IMR-90 (cell line): ENCODE data around the gene POFUT2. TPM values are rescaled to one million over a fixed set of nuclear protein-coding genes. Genes with fewer than 3 reads are reported as not detected.
A peak's percentile ranks its signal among the peaks of the same experiment; 100 is the strongest.

Source experiments
- ATAC-seq: fragments of 200-7000 bp; cut with Tn5 transposase; 2 replicates; pipeline ENCODE4 v1.9.1; 2020; ENCODE audit warnings: low read depth, mild to moderate bottlenecking, moderate library complexity
- BruUV-seq: library from RNA; stranded (reverse); fragments of 400-500 nt; replicated peaks from 2 replicates; lab custom pipeline; 2021; lab: Mats Ljungman, UMichigan
- CTCF ChIA-PET: fragments of 300-600 bp; formaldehyde crosslinking; extraction: SDS; loops from one replicate; lab custom pipeline; 2021; ENCODE audit warnings: antibody characterized with exemption; lab: Yijun Ruan, JAX
- POLR2A ChIA-PET: fragments of 300-600 bp; sonication (Branson Sonifier 250); formaldehyde crosslinking; loops from one replicate; lab custom pipeline; 2022; ENCODE audit warnings: antibody characterized with exemption; ENCODE audit not compliant: unreplicated experiment; lab: Charles Lee
- DNase-seq: peaks from one replicate; pipeline ENCODE4 v3.0.0; 2013
- H2AFZ ChIP-seq: replicated peaks from 2 replicates; pipeline ENCODE3; 2013; ENCODE audit warnings: low read length, mild to moderate bottlenecking; ENCODE audit not compliant: poor library complexity
- H2AK5ac ChIP-seq: 2 replicates; pipeline ENCODE4 v1.6.1; 2013; ENCODE audit warnings: low read depth, low read length, inconsistent platforms
- H2AK9ac ChIP-seq: replicated peaks from 2 replicates; pipeline ENCODE3; 2013; ENCODE audit warnings: mild to moderate bottlenecking, low read depth, low read length, moderate library complexity; ENCODE audit not compliant: poor library complexity
- H2BK120ac ChIP-seq: 2 replicates; pipeline ENCODE4 v1.6.1; 2013; ENCODE audit warnings: low read depth, low read length, inconsistent platforms
- H2BK15ac ChIP-seq: 3 replicates; pipeline ENCODE4 v1.6.1; 2013; ENCODE audit warnings: low read depth, low read length, inconsistent platforms
- H2BK20ac ChIP-seq: 2 replicates; pipeline ENCODE4 v1.6.1; 2013; ENCODE audit warnings: low read depth, mild to moderate bottlenecking, inconsistent platforms, low read length, moderate library complexity
- H2BK5ac ChIP-seq: 2 replicates; pipeline ENCODE4 v1.6.1; 2013; ENCODE audit warnings: mild to moderate bottlenecking, low read depth, low read length, inconsistent platforms; ENCODE audit not compliant: poor library complexity, severe bottlenecking
- H3K14ac ChIP-seq: replicated peaks from 2 replicates; pipeline ENCODE4 v1.6.1; 2013; ENCODE audit warnings: low read depth, low read length, inconsistent platforms
- H3K18ac ChIP-seq: 2 replicates; pipeline ENCODE4 v1.6.1; 2013; ENCODE audit warnings: low read depth, low read length, control low read depth
- H3K23ac ChIP-seq: 2 replicates; pipeline ENCODE4 v1.6.1; 2013; ENCODE audit warnings: low read depth, low read length, inconsistent platforms
- H3K27ac ChIP-seq: 2 replicates; pipeline ENCODE4 v1.5.1; 2013; ENCODE audit warnings: mild to moderate bottlenecking, control low read depth, low read length; ENCODE audit not compliant: insufficient read depth
- H3K27me3 ChIP-seq: 2 replicates; pipeline ENCODE4 v1.6.1; 2013; ENCODE audit warnings: low read length; ENCODE audit not compliant: control insufficient read depth, insufficient read depth
- H3K36me3 ChIP-seq: 2 replicates; pipeline ENCODE4 v1.6.1; 2013; ENCODE audit warnings: low read length, mixed read lengths; ENCODE audit not compliant: control insufficient read depth, insufficient read depth
- H3K4ac ChIP-seq: 2 replicates; pipeline ENCODE4 v1.6.1; 2013; ENCODE audit warnings: low read depth, low read length, inconsistent platforms
- H3K4me1 ChIP-seq: 2 replicates; pipeline ENCODE4 v1.6.1; 2013; ENCODE audit warnings: low read length, mixed read lengths; ENCODE audit not compliant: control insufficient read depth, insufficient read depth
- H3K4me2 ChIP-seq: 2 replicates; pipeline ENCODE4 v1.6.1; 2013; ENCODE audit warnings: low read depth, mild to moderate bottlenecking, control low read depth, low read length, moderate library complexity
- H3K4me3 ChIP-seq: 2 replicates; pipeline ENCODE4 v1.5.1; 2013; ENCODE audit warnings: low read depth, mild to moderate bottlenecking, control low read depth, low read length, moderate library complexity; ENCODE audit not compliant: insufficient read depth
- H3K56ac ChIP-seq: 2 replicates; pipeline ENCODE4 v1.6.1; 2013; ENCODE audit warnings: low read length, inconsistent platforms; ENCODE audit not compliant: insufficient read depth; ENCODE audit errors: extremely low read depth
- H3K79me1 ChIP-seq, 2 experiments: 2 replicates each; pipeline ENCODE4 v1.6.1; 2013; ENCODE audit warnings: low read length in 2 of 2, inconsistent platforms in 1 of 2, low read depth in 1 of 2
- H3K9ac ChIP-seq: 2 replicates; pipeline ENCODE4 v1.6.1; 2013; ENCODE audit warnings: low read depth, low read length, control low read depth
- H3K9me1 ChIP-seq: 2 replicates; pipeline ENCODE4 v1.6.1; 2013; ENCODE audit warnings: low read length, inconsistent platforms; ENCODE audit not compliant: insufficient read depth
- H3K9me3 ChIP-seq: 2 replicates; pipeline ENCODE4 v1.6.1; 2013; ENCODE audit warnings: low read length; ENCODE audit not compliant: control insufficient read depth, insufficient read depth
- H4K20me1 ChIP-seq: 2 replicates; pipeline ENCODE4 v1.6.1; 2013; ENCODE audit warnings: low read length, inconsistent platforms; ENCODE audit not compliant: insufficient read depth
- H4K5ac ChIP-seq: 2 replicates; pipeline ENCODE4 v1.6.1; 2013; ENCODE audit warnings: mild to moderate bottlenecking, low read depth, low read length, control low read depth
- H4K8ac ChIP-seq, 2 experiments: 2 replicates each; pipeline ENCODE4 v1.6.1; 2013; ENCODE audit warnings: low read depth in 2 of 2, low read length in 2 of 2, control low read depth in 1 of 2, inconsistent platforms in 1 of 2
- H4K91ac ChIP-seq: 2 replicates; pipeline ENCODE4 v1.6.1; 2013; ENCODE audit warnings: low read depth, low read length, inconsistent platforms; ENCODE audit not compliant: insufficient read depth
- MAFK ChIP-seq: IDR thresholded peaks from 2 replicates; pipeline ENCODE4 v1.6.1; 2012; ENCODE audit warnings: low read depth, low read length, improper control_type of control experiment
- RAD21 ChIP-seq: IDR thresholded peaks from 2 replicates; pipeline ENCODE4 v1.6.1; 2012; ENCODE audit warnings: low read length, improper control_type of control experiment
- USF2 ChIP-seq: fragments of 150-350 bp; IDR thresholded peaks from 2 replicates; pipeline ENCODE4 v1.6.1; 2017; ENCODE audit warnings: mild to moderate bottlenecking, antibody characterized with exemption, low read length, low read depth
- WGBS, 2 experiments: methylation state at CpG; one replicate each; pipeline versions ENCODE4 v1.1.5 to v1.1.7; 2013; ENCODE audit warnings: missing lambda C conversion rate in 2 of 2; ENCODE audit not compliant: insufficient read length in 1 of 2; ENCODE audit errors: extremely low coverage in 2 of 2; 5-methylcytosine and 5-hydroxymethylcytosine counted together
- dilution Hi-C: fragments of 300-500 bp; cut with HindIII; formaldehyde crosslinking; loops from one replicate; pipeline ENCODE4 v1.14.3; 2018; ENCODE audit warnings: low sequenced_read_pairs; ENCODE audit not compliant: unreplicated experiment
- in situ Hi-C: fragments of 300-500 bp; cut with MboI; formaldehyde crosslinking; loops from 3 replicates; pipeline ENCODE4 v1.14.3; 2019; ENCODE audit warnings: low sequenced_read_pairs, inconsistent platforms, mixed read lengths
- intact Hi-C: fragments of 100-400 bp; cut with micrococcal nuclease; formaldehyde crosslinking; loops from 2 replicates; pipeline ENCODE4 v1.10.0; 2022
- polyA plus RNA-seq, 3 experiments: library from polyadenylated mRNA; depleted of rRNA; stranded (reverse); fragments of >200 nt; gene quantifications; 2 replicates each; pipeline ENCODE4 v1.2.3, GENCODE V29; 2012; ENCODE audit warnings: low replicate concordance in 1 of 3
- total RNA-seq: library from RNA; depleted of rRNA; stranded (reverse); fragments of >200 nt; gene quantifications from 2 replicates; pipeline ENCODE4 v1.2.3, GENCODE V29; 2012
- TF ChIP-seq, protein P1 (sequence below): fragments of 150-350 bp; IDR thresholded peaks from 2 replicates; pipeline ENCODE4 v1.6.1; 2016; ENCODE audit warnings: low read depth, mild to moderate bottlenecking, low read length, moderate library complexity, borderline replicate concordance

Gene POFUT2
- total and polyA plus RNA-seq, 2 of the 4 experiments (the other 2 are of a cell fraction) = 18.8 to 59.3 TPM

DNA sequence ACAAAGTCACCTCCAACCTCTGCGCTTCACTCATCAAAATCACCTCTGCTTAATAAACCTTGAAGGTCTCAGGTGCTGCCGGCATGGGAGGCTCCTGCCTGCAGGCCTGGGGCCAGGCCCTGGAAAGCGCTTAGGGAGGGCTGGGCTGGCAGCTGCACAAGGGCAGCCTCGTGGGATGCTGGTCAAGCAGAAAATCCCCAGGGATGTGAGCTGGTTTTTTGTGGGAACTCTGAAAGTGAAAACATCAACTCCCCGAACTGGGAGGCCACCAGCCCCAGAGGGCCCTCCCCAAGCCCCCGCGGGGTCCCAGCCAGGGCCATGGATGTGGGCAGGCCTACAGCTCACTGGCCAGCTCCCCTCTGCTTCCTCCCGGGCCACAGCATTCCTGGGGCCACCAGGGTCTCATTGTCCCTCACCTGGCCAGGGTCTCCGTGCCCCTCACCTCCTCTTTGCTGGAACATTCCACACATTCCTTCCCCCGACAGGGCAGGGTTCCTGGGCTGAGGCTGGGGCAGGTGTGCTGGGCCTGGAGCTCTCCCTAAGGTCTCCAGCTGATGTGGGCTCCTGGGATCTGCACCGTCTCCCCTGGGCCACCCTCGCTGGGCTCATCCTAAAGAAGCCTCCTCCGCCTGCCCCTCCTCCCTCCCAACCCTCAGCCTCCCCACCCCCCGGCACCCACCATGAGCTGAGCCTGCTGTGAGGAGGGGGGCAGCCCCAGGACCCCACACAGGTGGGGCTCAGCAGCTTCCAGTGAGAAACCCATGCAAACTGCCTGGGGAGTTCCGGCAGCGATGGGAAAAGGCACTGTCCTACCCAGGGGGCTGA lies 36.0 kb upstream of the POFUT2 start:
- dilution Hi-C loops (no loop called here), intact Hi-C loops (no loop called here), in situ Hi-C loops (loop anchor here (10.0 kb wide), 1 partner anchor 61 kb away; no protein-coding TSS in a partner anchor)
- DNase-seq = peak; percentile 39
- Histone ChIP-seq H3K79me1 (no peaks in the 10 kb centered on the region; a peak in 1 of 4 replicates), H3K27ac (no peak overlapping the region), H3K14ac (no peak overlapping the region), H2BK15ac (0 out of 3 replicates have a peak overlapping the region, but pooled peaks have one; percentile 38), H2BK20ac (0 out of 2 replicates have a peak overlapping the region, but pooled peaks have one; percentile 39), H4K20me1 (no peaks in the 10 kb centered on the region), H3K18ac (peak overlapping the region; percentile 12; the same call in 1 of the 2 replicates), H3K9me3 (no peaks in the 10 kb centered on the region), H3K4me1 (peaks cover 38% of the 10 kb centered on the region), H3K4me3 (no peak overlapping the region), H3K9ac (no peak overlapping the region), H2AK9ac (peak overlapping the region; percentile 5), H3K56ac (no peak overlapping the region), H3K9me1 (peaks cover 7% of the 10 kb centered on the region), H3K27me3 (no peaks in the 10 kb centered on the region), H2AFZ (no peak overlapping the region), H4K5ac (no peak overlapping the region; the same call in 1 of the 2 replicates), H2BK120ac (peak overlapping the region; percentile 62; the same call in 1 of the 2 replicates), H4K8ac (no peak overlapping the region; a peak in 1 of 4 replicates), H3K36me3 (no peaks in the 10 kb centered on the region), H2BK5ac (peak overlapping the region; percentile 5), H3K23ac (no peak overlapping the region), H3K4me2 (no peak overlapping the region), H4K91ac (no peak overlapping the region; the same call in 1 of the 2 replicates), H2AK5ac (peak overlapping the region; percentile 91), H3K4ac (peak overlapping the region; percentile 41; the same call in 1 of the 2 replicates)
- no peak for ATAC-seq
- BruUV-seq = no TSS peak
- TF ChIP-seq USF2 (no peak), RAD21 (no peak), MAFK (no peak)
- TF ChIP-seq, protein P1, sequence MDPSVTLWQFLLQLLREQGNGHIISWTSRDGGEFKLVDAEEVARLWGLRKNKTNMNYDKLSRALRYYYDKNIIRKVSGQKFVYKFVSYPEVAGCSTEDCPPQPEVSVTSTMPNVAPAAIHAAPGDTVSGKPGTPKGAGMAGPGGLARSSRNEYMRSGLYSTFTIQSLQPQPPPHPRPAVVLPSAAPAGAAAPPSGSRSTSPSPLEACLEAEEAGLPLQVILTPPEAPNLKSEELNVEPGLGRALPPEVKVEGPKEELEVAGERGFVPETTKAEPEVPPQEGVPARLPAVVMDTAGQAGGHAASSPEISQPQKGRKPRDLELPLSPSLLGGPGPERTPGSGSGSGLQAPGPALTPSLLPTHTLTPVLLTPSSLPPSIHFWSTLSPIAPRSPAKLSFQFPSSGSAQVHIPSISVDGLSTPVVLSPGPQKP = no peak
- CTCF ChIA-PET = interaction anchor here (1.4 kb wide), 1 partner anchor 15 kb away, joined by 5 read pairs; no protein-coding TSS in a partner anchor
- POLR2A ChIA-PET = no interaction called here
- 68% methylated on average over 8 of the region's 16 CpGs; no CpG with 5 or more reads in 1 of the 2 experiments for WGBS, 2 experiments
